Measurements from ENCODE around the gene DSG1. TPM values are rescaled to one million over a fixed set of nuclear protein-coding genes. Genes with fewer than 3 reads are reported as not detected.
A peak's percentile ranks its signal among the peaks of the same experiment; 100 is the strongest.
"Not testable (repeated sequence)": the region's sequence is repeated elsewhere in the genome, so short reads cannot be mapped to it uniquely, and the experiment has no call there.

The DSG1 gene
- polyA plus RNA-seq (ENCODE audit: insufficient read length), result 0.88 TPM

DNA sequence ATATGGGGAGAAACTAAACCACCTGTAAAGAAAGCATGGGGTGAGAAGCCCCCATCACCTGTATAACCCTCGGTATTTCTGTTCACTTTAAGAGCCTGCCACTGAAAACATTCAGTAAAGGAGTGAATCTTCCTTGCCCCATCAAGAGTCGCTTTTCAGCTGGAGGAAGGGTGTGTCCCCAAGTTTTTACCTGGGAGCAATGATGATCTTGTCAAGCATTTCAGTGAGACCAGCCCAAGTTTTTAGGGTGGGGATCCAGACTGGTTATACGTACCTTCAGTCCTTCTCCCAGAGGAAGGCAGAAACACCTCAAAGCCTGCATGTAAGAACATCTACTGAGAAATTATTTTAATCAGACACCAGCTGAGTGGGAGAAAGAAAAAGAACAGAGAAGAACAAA, at the start of gene DSG1:
TSS of gene DSG1 (plus strand) at position 301 of the 400 bp plus-strand sequence. CDS start 141 bp downstream, outside the sequence.
- DNase-seq, result no peak

DNA sequence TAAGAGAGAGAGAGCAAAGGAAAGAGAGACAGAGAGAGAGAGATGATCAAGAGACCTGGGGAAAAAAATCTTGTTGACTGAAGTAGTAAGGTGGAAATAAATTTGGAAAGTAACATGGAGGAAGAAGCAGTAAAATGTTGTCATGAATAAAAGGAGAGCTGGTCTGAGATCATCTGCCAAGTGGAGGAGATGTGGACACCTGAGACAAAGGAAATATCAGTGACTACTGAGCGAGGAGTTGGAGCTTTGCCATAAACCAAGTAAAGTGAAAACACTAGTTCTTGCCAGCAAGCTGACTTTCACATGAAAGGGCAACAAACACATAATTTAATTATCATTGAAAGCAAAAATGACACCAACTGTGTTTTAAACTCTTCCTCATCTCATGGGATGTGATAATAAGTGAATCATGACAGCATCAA, 49.0 kb upstream of the DSG1 start:
- DNase-seq, result no peak

DNA sequence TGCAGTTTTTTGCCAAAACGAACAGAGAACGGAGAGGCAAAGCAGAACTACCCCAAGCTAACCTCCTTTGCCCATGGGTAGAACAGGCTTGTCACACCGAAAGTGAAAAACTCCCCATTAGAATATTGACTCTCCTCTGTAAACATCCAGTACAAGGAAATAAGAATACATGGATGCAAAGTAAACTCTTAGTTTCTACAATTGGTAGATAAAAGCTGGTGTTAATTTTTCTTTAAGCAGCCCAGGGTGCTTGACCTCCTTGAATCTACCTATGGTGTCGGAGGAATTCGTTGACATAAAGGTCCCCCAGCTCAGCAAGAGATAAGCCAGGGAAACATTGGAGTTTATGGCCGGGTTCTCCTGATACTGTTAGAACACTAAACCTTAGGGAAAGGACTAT, 48.4 kb upstream of the DSG1 start:
- no peak for DNase-seq

DNA sequence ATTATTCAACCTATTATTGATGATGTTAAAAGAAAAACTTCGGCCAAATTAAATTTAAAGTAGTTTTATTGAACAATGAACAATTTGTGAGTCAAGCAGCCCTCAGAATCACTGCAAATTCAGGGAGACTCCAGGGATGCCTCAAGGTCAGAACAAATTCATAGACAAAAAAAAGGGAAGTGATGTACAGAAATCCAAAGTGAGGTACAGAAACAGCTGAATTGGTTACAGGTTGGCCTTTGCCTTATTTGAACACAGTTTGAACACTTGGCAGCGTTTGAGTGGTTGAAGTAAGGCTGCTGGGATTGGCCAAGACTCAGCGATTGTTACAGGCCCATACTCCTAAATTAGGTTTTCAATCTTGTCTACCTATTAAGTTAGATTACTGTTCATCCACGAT, 47.4 kb upstream of the DSG1 start:
- DNase-seq, result no peak

DNA sequence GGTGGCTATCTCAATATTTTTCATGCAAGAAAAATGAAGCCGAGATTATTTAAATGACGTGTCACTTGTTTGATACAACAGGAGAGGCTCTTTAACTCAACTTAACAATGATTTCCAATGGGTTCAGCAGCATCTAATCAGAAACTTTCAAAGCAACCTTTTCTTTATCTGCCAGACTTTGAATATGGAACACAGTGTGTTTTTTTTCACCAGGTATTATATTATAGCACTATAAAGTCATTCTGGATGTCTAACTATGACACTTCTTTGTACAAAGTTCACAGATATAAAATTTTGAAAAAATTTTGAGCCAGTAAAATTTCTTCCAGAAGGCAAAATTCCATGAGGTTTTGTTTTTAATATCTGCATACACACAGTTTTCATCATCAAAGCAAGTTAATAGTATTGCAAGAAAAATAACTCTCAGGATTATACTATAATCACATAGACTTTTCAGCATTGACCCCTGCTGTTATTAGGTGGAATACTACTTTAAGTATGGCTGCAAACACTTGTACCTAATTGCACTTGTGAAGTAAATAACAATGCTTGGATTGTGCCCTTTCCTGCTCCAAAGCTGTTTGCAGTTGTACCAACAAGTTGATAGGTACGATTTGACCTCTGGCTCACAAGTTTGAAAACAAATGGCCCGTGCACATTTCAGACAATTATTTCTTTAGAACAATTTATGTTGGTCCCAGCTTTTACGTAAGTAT, 44.0 kb upstream of the DSG1 start:
- DNase-seq, result no peak

DNA sequence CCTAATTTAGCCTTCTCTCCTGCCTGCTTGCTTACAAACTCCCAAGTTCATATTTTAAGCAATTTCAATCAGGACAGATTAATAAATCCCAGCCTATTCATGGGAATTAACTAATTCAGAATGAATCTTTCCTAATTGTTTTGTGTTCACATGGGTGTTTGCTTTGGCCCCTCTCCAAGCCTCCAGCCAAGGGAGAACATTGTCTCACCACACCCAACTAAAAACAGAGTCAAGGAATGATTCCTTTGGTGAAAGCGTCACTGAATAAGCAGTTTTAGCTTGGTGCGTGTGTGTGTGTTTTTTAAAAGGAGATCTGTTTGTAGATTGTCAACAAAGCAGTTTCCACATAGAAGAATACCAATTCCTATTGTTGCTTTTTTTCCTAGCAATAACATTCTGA, 43.0 kb upstream of the DSG1 start:
- DNase-seq, result no peak

DNA sequence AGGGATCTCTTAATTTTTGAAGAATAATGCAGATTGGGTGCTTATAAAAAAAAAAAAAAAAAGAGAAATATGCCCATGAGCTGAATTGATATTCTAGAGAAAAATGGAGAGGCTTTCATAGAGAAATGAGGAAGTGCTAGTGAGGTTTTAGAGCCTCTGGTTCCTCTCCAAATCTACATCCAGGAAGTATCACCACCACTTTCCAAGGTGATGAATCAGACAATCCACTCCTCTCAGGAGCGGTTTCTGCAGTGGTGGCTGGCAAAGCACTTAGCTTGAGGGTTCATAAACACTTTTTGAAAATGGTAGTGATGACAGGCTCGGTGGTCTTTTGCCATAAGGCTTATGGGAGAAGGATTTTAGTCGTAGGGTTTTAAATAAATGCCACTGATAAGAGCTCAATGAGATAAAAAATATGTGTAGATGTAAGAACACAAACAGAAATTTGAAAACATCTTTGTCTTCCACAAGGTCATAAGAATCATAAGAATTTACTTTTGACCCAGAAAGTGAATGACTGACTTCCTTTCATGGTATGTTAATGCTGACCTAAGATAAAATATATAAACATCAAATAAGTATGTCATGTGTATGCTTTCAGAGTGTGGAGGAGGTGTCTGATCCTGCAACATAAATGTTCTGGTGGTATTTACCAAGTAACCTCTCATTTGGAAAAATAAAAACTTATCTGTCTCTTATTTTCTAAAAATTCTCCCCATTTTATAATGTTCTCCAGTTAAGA, 42.1 kb upstream of the DSG1 start:
- DNase-seq, result no peak

DNA sequence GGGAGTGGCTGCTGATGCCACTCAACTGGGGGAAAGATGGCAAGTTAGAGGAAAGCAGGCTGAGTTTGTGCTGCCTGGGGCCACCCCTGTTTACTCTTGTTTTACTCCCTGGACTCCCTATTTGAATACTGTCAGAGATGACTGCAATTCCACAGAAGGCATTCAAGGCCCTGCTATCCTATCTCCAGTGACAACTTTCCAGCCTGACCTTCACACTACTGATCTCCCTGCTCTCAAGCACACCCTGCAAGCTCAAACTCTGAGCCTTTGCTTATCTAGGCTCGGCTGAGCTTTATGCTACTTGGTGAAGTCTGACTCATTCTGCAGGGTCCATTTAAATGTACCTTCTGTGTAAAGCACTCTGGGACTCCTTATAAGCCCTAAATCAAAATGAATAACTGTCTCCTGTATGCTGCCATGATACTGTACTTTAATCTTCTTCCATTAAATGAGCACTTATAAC, 39.3 kb upstream of the DSG1 start:
- DNase-seq, result no peak

DNA sequence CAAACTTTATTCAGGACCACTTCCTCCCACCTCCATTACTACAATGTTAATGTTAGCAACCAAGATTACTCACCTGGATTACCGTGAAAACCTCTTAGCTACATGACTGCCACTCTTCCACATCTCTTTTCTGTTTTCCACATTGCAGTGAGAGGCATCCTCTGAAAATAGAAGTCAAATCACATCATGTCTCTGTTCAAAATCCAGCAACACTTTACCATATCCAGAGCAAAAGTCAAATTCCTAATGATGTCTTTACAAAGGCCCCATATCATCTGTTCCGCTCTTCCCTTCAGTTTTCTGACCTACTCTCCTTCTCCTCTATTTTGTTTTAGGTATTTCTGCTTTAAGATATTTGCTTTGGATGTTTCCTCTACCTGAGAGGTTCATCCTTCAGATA, 37.5 kb upstream of the DSG1 start:
- DNase-seq, result no peak

DNA sequence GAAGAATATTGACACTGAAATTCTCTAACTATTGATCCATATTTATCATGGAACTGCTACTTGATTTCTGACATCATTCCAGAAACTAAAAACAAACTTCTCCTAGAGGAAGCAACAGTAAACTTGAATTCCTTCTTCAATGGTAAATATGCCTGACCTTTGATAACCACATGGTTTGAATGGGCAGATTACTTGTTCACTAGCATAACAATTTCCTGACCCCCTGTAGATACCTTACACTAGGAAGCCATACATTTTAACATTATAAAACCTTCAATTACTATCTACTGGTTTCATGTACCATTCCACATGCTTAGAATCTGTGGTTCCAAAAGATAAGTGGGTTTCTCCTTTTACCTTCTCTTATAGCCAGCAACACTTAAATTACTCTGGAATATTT, 36.5 kb upstream of the DSG1 start:
- DNase-seq, result no peak

DNA sequence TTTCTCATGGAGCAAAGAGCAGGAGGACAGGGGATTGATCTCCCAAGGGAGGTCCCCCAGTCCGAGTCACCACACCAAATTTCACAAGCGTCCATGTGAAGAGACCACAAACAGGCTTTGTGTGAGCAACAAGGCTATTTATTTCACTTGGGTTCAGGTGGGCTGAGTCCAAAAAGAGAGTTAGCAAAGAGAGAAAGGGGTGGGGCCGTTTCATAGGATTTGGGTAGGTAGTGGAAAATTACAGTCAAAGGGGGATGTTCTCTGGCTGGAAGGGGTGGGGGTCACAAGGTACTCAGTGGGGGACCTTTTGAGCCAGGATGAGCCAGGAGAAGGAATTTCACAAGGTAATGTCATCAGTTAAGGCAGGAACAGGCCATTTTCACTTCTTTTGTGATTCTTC, 28.5 kb upstream of the DSG1 start:
- not testable (repeated sequence) for DNase-seq

DNA sequence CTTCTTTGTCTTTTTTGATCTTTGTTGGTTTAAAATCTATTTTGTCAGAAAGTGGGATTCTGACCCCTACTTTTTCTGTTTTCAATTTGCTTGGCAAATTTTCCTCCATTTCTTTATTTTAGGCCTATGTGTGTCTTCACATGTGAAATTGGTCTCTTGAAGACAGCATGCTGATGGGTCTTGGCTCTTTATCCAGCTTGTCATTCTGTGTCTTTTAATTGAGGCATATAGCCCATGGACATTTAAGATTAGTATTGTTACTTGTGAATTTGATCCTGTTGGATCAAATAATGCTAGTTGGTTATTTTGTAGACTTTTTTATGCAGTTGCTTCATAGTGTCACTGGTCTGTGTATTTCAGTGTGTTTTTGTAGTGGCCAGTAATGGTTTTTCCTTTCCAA, 26.3 kb upstream of the DSG1 start:
- DNase-seq, result no peak

DNA sequence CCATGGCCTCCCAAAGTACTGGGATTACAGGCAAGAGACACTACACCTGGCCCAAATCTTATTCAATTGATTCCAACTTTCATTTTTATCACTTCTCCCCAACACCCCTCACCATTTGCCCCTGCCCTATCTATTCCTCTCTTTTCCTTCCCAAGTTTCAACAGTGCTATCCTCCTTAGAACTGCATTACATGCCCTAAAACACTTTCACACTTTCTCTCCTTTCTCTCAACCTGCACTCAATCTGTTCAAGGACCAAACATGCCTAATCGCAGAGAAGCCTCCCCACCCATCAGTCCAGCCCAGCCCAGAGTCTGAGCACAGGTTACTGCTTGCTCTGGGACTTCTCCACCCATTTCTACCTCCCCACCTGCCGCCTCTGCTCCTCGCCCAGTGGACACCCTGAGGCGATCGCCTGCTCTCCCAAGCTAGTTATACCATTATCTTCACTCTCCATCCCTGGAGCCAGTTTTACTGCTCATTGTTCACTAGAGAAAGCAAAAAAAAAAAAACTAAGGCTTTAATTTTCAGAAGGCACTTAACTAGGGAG, 23.7 kb upstream of the DSG1 start:
- DNase-seq, result no peak

DNA sequence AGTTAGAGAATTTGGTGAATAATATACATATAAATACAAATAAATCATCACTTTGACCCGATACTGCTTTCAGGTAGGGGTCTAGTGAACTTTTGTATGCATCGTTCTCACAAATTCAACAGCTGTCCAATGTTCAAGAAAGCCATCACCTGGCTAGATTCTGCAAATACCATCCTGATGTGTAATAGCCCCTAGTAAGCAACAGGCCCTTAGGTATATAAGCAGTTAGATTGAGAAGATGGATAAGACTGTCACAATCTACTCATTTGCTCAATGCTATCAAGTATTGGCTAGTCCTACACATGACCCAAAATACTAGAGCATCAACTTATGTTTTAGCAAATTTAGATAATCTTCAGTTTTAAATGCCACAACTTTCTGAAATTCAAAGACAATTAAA, 20.7 kb upstream of the DSG1 start:
- no peak for DNase-seq

DNA sequence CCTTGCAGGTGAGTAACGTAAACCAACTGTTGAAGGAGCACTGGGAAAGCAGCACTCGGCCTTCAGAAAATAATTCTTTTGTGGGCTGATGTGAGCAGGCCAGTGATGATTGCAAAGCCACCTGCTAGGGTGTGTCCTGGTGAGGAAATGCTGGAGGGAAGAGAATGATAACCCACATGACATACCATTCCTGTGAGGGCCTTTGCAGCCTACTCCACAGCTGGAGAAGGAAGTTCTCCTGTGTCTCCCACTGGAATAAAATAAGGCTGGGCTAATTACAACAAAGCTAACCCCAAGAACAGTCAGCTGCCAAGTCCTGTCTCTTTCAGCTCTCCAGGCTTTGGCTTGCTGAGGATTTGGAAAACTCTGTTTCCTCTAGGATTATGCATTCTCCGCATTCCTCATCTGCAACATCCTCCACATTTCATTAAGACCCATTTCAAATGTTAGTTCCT, 16.7 kb upstream of the DSG1 start:
- peak; percentile 25 for DNase-seq

DNA sequence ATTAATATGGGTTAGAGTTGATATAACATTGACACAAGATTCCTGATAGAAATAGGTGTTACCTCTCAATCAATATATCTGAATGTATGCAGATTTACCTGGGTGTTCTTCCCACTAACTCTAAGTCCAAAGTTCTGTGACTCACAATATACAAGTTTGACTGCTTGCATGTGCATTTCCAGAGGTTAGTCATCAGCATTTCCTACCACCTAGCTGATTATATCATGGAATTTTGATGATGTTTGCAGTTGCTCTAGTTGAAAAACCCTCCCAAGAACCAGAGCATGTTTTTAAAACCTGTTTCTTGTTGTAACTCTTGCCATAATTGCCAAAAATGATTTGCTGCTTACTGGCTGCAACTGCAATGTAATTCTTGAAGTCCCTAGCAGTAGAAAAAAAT, 15.0 kb upstream of the DSG1 start:
- no peak for DNase-seq

DNA sequence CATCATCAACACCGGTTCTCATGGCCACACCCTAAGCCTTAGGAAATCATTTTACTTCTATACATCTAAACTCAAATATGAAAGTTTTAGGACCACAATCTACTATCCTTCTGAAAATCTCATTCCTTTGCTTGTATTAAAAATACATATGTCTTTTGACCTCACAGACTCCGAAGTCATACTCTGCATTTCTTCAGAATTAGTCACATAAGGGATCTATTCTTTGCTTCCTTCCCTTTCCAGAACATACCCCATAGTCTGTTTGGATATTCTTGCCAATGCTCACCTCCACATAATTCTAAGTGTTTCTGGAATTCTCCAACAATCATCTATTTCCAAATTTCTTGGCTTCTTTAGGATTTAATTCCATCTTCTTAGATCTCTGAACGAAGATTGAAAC, 14.2 kb upstream of the DSG1 start:
- no peak for DNase-seq

DNA sequence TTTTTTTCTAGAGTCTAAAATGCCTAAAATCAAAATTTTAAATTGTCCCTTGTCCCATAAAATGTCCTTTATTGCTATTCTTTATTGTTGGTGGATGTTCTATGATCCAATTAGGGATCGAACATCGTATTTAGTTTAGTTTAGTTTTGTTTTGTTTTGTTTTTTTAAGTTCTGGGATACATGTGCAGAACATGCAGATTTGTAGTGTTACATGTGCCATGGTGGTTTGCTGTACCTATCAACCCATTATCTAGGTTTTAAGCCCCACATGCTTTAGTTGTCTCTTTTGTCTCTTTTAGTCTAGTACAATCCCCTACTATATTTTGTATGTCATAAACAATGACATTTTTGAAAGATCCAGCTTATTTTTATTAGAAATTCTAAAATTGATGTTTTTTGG, 8.8 kb upstream of the DSG1 start:
- no peak for DNase-seq

DNA sequence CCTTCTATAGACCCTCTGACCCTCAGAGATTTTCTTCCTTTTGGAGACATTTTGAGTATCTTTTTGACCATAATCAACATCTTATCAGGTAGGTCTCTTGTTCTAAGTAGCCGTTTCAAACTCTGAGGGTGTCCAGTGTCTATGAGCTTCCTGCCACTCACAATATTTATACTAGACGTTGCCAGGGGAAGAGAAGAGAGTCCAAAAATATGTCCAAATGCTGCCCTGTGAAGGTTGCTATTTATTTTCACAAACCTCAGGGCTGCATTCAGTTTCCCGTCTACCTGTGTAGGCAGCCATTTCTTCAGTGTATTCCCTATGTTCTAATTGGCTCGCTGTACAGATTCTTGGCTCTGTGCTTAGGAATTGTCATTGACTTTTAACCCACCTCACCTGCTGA, 986 bp upstream of the DSG1 start:
- DNase-seq, result no peak

DNA sequence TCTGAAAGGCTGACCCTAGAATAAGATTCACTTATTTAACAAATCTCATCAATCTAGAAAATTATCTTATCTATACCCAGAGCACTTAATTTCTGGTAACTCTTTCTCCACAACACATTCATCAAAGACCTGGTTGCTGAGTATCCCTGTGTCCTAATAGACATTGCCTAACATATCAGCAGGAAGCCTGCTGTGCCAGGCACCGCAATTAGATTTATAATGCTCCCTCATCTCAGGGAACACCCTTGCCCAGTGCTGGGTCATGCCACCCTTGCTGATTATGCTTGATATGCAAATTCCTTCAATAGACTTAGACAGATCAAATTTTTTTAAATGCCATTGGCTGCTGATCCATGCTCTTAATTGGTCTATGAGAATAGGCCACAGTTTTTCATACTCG, 3.8 kb downstream of the DSG1 start:
- DNase-seq, result no peak

DNA sequence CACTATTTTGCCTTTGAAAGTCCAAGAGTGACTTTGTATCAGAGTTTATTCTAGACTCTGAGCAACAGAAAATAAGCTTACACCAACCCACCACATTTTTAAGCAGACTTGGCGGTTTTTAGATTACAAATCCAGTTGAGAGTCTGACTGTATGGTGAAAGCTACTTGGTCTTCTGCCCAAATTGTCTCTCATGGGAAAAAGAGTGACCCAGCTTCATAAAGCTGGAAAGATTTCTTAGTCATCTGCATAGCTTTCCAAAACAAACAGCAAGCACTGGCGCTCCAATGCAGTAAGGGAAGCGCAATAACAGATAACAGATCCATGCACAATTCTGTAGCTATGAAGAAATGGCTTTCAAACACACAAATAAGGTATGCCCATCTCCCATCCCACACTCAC, 7.1 kb downstream of the DSG1 start:
- DNase-seq, result peak; percentile 23

DNA sequence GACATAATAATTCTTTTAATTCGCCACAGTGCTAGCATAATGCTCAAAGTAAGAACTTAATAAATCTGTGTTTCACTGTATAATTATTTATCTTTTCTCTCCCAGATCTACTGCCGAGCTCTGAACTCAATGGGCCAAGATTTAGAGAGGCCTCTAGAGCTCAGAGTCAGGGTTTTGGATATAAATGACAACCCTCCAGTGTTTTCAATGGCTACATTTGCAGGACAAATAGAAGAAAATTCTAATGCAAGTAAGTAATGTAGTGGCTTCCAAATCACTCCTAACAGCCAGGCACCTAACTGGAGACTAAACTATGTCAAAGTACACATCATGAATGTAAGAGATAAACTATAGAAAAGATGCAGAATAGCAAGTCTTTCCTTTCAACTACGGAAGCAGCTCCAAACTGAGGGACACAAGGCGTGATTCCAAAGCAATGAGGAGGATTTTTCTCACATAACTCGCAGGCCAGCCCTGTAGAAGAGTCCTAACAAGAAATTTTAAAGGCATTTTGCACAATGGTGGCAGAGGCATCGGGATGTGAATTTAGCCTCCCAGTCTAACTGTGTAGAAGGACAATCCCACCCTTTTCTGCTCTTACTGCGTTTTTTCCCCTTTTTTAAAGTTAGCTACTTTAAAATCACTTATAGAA, 12.0 kb downstream of the DSG1 start:
- no peak for DNase-seq

DNA sequence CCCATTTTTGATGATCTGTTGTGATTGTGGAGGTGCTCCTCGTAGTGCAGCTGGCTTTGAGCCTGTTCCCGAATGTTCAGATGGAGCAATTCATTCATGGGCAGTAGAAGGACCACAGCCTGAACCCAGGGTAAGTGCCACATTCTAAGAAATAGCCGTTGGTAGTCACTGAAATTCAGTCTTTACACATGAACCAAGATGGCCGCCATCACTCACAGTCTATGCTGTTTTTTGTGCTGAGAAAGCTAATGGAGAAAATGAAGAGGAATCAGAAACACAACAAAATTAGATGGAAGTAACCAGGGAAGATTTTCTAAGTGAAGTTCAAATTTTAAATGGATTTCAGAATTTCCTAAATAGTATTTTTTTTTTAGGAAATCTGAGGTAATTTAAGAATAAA, 25.5 kb downstream of the DSG1 start:
- DNase-seq, result no peak

Data from hindlimb muscle (tissue), 1 donor.